ENCODE results near the gene TTLL5. TPM values are rescaled to one million over a fixed set of nuclear protein-coding genes. Genes with fewer than 3 reads are reported as not detected.
A peak's percentile ranks its signal among the peaks of the same experiment; 100 is the strongest.

Gene TTLL5, protein sequence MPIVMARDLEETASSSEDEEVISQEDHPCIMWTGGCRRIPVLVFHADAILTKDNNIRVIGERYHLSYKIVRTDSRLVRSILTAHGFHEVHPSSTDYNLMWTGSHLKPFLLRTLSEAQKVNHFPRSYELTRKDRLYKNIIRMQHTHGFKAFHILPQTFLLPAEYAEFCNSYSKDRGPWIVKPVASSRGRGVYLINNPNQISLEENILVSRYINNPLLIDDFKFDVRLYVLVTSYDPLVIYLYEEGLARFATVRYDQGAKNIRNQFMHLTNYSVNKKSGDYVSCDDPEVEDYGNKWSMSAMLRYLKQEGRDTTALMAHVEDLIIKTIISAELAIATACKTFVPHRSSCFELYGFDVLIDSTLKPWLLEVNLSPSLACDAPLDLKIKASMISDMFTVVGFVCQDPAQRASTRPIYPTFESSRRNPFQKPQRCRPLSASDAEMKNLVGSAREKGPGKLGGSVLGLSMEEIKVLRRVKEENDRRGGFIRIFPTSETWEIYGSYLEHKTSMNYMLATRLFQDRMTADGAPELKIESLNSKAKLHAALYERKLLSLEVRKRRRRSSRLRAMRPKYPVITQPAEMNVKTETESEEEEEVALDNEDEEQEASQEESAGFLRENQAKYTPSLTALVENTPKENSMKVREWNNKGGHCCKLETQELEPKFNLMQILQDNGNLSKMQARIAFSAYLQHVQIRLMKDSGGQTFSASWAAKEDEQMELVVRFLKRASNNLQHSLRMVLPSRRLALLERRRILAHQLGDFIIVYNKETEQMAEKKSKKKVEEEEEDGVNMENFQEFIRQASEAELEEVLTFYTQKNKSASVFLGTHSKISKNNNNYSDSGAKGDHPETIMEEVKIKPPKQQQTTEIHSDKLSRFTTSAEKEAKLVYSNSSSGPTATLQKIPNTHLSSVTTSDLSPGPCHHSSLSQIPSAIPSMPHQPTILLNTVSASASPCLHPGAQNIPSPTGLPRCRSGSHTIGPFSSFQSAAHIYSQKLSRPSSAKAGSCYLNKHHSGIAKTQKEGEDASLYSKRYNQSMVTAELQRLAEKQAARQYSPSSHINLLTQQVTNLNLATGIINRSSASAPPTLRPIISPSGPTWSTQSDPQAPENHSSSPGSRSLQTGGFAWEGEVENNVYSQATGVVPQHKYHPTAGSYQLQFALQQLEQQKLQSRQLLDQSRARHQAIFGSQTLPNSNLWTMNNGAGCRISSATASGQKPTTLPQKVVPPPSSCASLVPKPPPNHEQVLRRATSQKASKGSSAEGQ (N-terminal part only)
- total RNA-seq (2013; cell fraction: nucleolus; rRNA removed) = 111 and 138 TPM in 2 replicates
- total RNA-seq (2014; rRNA removed) = 12.8 and 13.4 TPM in 2 replicates
- total RNA-seq (2014; rRNA removed; fragmentation: Illumina TruSeq; extraction: Trizol) = 14.2 and 15.4 TPM in 2 replicates
- 17.4 and 21.4 TPM in 2 replicates for total RNA-seq (2021)
- polyA plus RNA-seq (2011; ENCODE audit: low read depth) = 6.0 TPM
- 12.8 and 13.9 TPM in 2 replicates for polyA plus RNA-seq (2011; rRNA removed)
- 11.9 and 13.5 TPM in 2 replicates for polyA plus RNA-seq (2011; cell fraction: cytosol; rRNA removed)
- polyA plus RNA-seq (2011; cell fraction: nucleus; rRNA removed) = 13.1 and 13.2 TPM in 2 replicates
- polyA plus RNA-seq (2012) = 11.2 and 14.6 TPM in 2 replicates
- 13.6 and 16.4 TPM in 2 replicates for polyA plus RNA-seq (2014; fragmentation: Illumina TruSeq; extraction: Trizol)
- polyA plus RNA-seq (2014; fragmentation: Nextera tagmentation; extraction: Ambion mirVana) = 1 to 10 TPM; 3.2 to 5.2 TPM
- 10.6 and 12.3 TPM in 2 replicates for polyA plus RNA-seq (2014; rRNA removed)
- 10 to 100 TPM; 20.3 to 25.9 TPM for polyA plus RNA-seq (2016; fragmentation: Nextera tagmentation; extraction: Ambion mirVana)
- polyA minus RNA-seq (2011; rRNA and poly(A)+ RNA removed) = 35.3 and 65.5 TPM in 2 replicates
- polyA minus RNA-seq (2011; cell fraction: cytosol; rRNA and poly(A)+ RNA removed) = 6.4 and 7.6 TPM in 2 replicates
- 42.2 and 62.7 TPM in 2 replicates for polyA minus RNA-seq (2011; cell fraction: nucleus; rRNA and poly(A)+ RNA removed)
- percentile 60 among the genes with signal in this experiment for Bru-seq, nascent RNA
- percentile 63 among the genes with signal in this experiment for BruChase-seq, experiment 1, labeled RNA remaining after a 6-hour chase
- BruChase-seq, experiment 2, labeled RNA remaining after a 2-hour chase = percentile 63 among the genes with signal in this experiment
- long read RNA-seq, experiment 1, partial matches to known transcripts = 0 of 5 reads
- long read RNA-seq, experiment 1, other reads (novel, unspliced or antisense) = 4 of 5 reads
- long read RNA-seq, experiment 2, partial matches to known transcripts = 1 of 13 reads
- long read RNA-seq, experiment 2, other reads (novel, unspliced or antisense) = 9 of 13 reads

DNA sequence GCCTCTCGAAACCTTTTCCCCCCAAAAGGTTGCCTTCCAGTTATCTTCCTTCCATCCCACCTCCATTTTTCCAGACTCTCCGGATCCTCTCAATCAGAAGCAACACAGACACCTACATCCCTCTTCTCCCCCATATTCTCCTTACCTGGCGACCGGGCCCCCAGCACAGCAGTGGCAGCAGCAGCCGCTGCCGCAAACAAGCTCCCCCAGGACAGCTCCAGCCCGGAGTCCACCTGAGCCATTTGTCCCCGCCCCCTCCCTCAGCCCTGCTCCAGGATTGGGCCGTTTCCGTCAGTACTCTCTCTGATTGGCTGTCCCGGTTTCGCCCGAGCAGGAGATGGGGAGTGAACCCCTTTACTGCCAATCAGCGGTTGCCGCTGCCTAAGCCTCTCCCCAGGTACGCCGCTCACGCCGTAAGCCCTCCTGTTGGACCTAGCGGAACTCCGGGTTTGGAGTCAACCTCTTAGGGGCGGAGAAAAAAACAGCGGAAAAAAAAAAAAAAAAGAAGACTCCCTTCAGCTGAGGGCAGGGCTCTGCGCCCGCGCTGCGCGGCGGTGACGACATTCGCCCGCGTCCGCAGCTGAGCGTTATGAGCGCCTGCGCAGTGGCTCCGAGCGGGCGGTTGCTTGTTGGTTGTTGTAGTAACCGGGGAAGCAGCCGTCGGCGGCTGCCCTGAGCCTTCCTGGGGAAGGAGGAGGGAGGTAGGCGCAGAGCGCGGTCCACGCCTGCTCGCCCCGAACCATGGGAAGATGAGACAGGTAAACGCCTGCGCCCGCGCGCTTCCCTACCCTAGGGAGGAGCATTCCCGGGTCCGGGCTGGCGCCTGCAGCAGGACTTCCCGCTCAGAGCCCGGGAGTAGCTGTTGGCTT is at the start of gene TTLL5, which contains the start of gene ERG28:
Gene TTLL5, plus strand, starts transcription at position 617 of the 869 bp plus-strand sequence. CDS start 1,904 bp downstream, outside the sequence.
Gene ERG28, minus strand, starts transcription at position 247 of the 869 bp plus-strand sequence. CDS start 3,374 bp downstream, outside the sequence.
- ATAC-seq (peak; percentile 99), FAIRE-seq (peak; percentile 92), DNase-seq (ENCODE audit: low read depth, low spot score) (peak; percentile 99)
- Histone ChIP-seq H3K36me3 (ENCODE audit: control insufficient read depth in 2 of 2, insufficient read depth in 2 of 2, low read length in 1 of 2) (peaks cover 0 to 7% of the 10 kb centered on the region in 2 experiments; a peak in 1 of 4 replicates), H3K27me3 (replicated peaks in 1 of 2; ENCODE audit: control insufficient read depth in 2 of 2, insufficient read depth in 2 of 2, low read length in 1 of 2) (no peaks in the 10 kb centered on the region), H3K4me2 (ENCODE audit: control insufficient read depth, insufficient read depth) (peak within 1 kb of the TSS; percentile 82), H3K9ac (ENCODE audit: control insufficient read depth, insufficient read depth, low read length) (peak within 1 kb of the TSS; percentile 68), H2AFZ (ENCODE audit: control insufficient read depth, low read depth, low read length) (peak within 1 kb of the TSS; percentile 93), H3K79me2 (ENCODE audit: control insufficient read depth, insufficient read depth, low read length) (peaks cover 33% of the 10 kb centered on the region), H3K4me1 (ENCODE audit: control insufficient read depth, insufficient read depth, low read length) (no peaks in the 10 kb centered on the region), H3K9me3 (replicated peaks; ENCODE audit: control insufficient read depth, insufficient read depth, low read length) (no peaks in the 10 kb centered on the region), H3K27ac (ENCODE audit: control insufficient read depth, insufficient read depth) (peak within 1 kb of the TSS; percentile 49), H4K20me1 (ENCODE audit: control insufficient read depth, insufficient read depth) (no peaks in the 10 kb centered on the region), H3K4me3 (peak within 1 kb of the TSS; percentile 89)
- POLR2A ChIA-PET = interaction anchor here (0.6 to 1.9 kb wide), 22 partner anchors 9 to 1640 kb away, joined by 3 to 18 read pairs (median 4); partner anchors contain the start of genes BATF, FLVCR2 and GPATCH2L
- RAD21 ChIA-PET (ENCODE audit: unreplicated experiment) = interaction anchor here (0.8 to 13.7 kb wide), 20 partner anchors 37 to 530 kb away, joined by 3 to 320 read pairs (median 4); partner anchors contain the start of genes BATF, FLVCR2, IFT43 and TGFB3
- WGBS (ENCODE audit: insufficient coverage, insufficient replicate concordance, low lambda C conversion rate, missing lambda C conversion rate) = under 1% methylated on average over 57 of the region's 60 CpGs
- in situ Hi-C loops (cut with MboI) = no loop called here
- BruUV-seq (replicated peaks) = no TSS peak
- SMC1A ChIA-PET (ENCODE audit: uncharacterized antibody, unreplicated experiment) = interaction anchor here (0.6 to 12.4 kb wide), 17 partner anchors 10 to 467 kb away, joined by 3 to 145 read pairs (median 3); partner anchors contain the start of genes BATF and FLVCR2
- intact Hi-C loops (cut with micrococcal nuclease; ENCODE audit: unreplicated experiment) = loop anchor here (2.0 to 5.0 kb wide), 2 partner anchors 138 to 164 kb away; partner anchors contain the start of gene BATF
- CTCF ChIA-PET = interaction anchor here (0.7 to 13.0 kb wide), 12 partner anchors 9 to 322 kb away, joined by 3 to 578 read pairs (median 4); partner anchors contain the start of gene FLVCR2
- no peak for TF ChIP-seq MEF2A (IDR thresholded peaks at IDR 0.05; ENCODE audit: insufficient read depth, low read depth, low read length)
- no peak for TF ChIP-seq EZH2 (IDR thresholded peaks at IDR 0.05; ENCODE audit: borderline replicate concordance, control insufficient read depth, low read depth, low read length)
- TF ChIP-seq CBX5 (IDR thresholded peaks at IDR 0.05; ENCODE audit: low read depth) = no peak
- peak; percentile 88 to 97 for TF ChIP-seq SRF (IDR thresholded peaks at IDR 0.05; ENCODE audit: low read depth in 2 of 2, low read length in 2 of 2)
- no peak for TF ChIP-seq RAD51 (IDR thresholded peaks at IDR 0.05)
- TF ChIP-seq, protein P1, sequence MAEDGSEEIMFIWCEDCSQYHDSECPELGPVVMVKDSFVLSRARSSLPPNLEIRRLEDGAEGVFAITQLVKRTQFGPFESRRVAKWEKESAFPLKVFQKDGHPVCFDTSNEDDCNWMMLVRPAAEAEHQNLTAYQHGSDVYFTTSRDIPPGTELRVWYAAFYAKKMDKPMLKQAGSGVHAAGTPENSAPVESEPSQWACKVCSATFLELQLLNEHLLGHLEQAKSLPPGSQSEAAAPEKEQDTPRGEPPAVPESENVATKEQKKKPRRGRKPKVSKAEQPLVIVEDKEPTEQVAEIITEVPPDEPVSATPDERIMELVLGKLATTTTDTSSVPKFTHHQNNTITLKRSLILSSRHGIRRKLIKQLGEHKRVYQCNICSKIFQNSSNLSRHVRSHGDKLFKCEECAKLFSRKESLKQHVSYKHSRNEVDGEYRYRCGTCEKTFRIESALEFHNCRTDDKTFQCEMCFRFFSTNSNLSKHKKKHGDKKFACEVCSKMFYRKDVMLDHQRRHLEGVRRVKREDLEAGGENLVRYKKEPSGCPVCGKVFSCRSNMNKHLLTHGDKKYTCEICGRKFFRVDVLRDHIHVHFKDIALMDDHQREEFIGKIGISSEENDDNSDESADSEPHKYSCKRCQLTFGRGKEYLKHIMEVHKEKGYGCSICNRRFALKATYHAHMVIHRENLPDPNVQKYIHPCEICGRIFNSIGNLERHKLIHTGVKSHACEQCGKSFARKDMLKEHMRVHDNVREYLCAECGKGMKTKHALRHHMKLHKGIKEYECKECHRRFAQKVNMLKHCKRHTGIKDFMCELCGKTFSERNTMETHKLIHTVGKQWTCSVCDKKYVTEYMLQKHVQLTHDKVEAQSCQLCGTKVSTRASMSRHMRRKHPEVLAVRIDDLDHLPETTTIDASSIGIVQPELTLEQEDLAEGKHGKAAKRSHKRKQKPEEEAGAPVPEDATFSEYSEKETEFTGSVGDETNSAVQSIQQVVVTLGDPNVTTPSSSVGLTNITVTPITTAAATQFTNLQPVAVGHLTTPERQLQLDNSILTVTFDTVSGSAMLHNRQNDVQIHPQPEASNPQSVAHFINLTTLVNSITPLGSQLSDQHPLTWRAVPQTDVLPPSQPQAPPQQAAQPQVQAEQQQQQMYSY (CRISPR knock-in tag; IDR thresholded peaks at IDR 0.05) = no peak
- TF ChIP-seq MYB (IDR thresholded peaks at IDR 0.05; ENCODE audit: borderline replicate concordance, low read depth, low read length) = 0 out of 2 replicates have a peak, but pooled peaks have one; percentile 6
- TF ChIP-seq RELA (IDR thresholded peaks at IDR 0.05; ENCODE audit: borderline replicate concordance, partially characterized antibody) = no peak
